WI38 (cell line): ENCODE measurements around the gene IQGAP3.

Experiments used
- H3K4me3 ChIP-seq: 2 replicates; pipeline ENCODE4 v1.5.1; 2011; ENCODE audit warnings: low read depth, mild to moderate bottlenecking, control low read depth, low read length
- CTCF ChIP-seq: IDR thresholded peaks from 2 replicates; pipeline ENCODE4 v1.5.1; 2012; ENCODE audit warnings: low read depth, mild to moderate bottlenecking, control low read depth, low read length

Gene IQGAP3

GRCh38 chr1:156475568-156476500, 96.5 kb downstream of the IQGAP3 start:
- TF ChIP-seq CTCF, result no peak
- no peak overlapping the region for H3K4me3 ChIP-seq
